ENCODE results near the gene TNFAIP3.

- TF ChIP-seq POLR2AphosphoS5 (IDR thresholded peaks at IDR 0.05; ENCODE audit: low read depth, low read length) (no peak), REST (IDR thresholded peaks at IDR 0.05; ENCODE audit: insufficient read depth in 1 of 2, low read depth in 2 of 2, low read length in 2 of 2) (no peak), TAF1 (IDR thresholded peaks at IDR 0.05; ENCODE audit: borderline replicate concordance, insufficient read depth, low read length) (no peak), SIN3A (IDR thresholded peaks at IDR 0.05; ENCODE audit: borderline replicate concordance, insufficient read depth, low read length) (no peak), FOXP2 (optimal IDR thresholded peaks at IDR 0.05; ENCODE audit: borderline replicate concordance, extremely low read depth, extremely low read length, insufficient read depth) (no peak)
Observed at GRCh38 chr6:137931849-137932465, 64.9 kb downstream of the TNFAIP3 start.
